ENCODE measurements around the gene SLC12A2.
A peak's percentile ranks its signal among the peaks of the same experiment; 100 is the strongest.

Gene SLC12A2

GRCh38 chr5:128199104-128199503 is 115.5 kb downstream of the SLC12A2 start:
- Histone ChIP-seq H3K79me2 (ENCODE audit: insufficient read depth, low read length) (no peaks in the 10 kb centered on the region), H3K27ac (ENCODE audit: low read length) (no peak overlapping the region), H2AFZ (ENCODE audit: low read depth, low read length) (no peak overlapping the region), H3K9ac (ENCODE audit: low read depth, low read length) (no peak overlapping the region), H3K4me3 (ENCODE audit: low read depth in 1 of 2, low read length in 2 of 2) (no peak overlapping the region), H3K36me3 (ENCODE audit: insufficient read depth, low read length) (no peaks in the 10 kb centered on the region), H3K27me3 (ENCODE audit: insufficient read depth, low read length, poor library complexity) (no peaks in the 10 kb centered on the region), H3K4me1 (ENCODE audit: insufficient read depth, low read length) (peaks cover 45% of the 10 kb centered on the region), H3K9me3 (ENCODE audit: insufficient read depth, low read length, severe bottlenecking) (no peaks in the 10 kb centered on the region), H4K20me1 (ENCODE audit: insufficient read depth, low read length) (no peaks in the 10 kb centered on the region; the same call in 1 of the 2 replicates), H3K4me2 (ENCODE audit: insufficient read depth, low read length) (no peak overlapping the region)
- TF ChIP-seq EZH2 (IDR thresholded peaks at IDR 0.05; ENCODE audit: borderline replicate concordance, low read depth, low read length, severe bottlenecking) (no peak), CTCF (IDR thresholded peaks at IDR 0.05; ENCODE audit: borderline replicate concordance, extremely low read depth, low read length, poor library complexity, severe bottlenecking) (no peak)
- DNase-seq (no peak), ATAC-seq (ENCODE audit: insufficient read depth, low read depth) (no peak)

DNA sequence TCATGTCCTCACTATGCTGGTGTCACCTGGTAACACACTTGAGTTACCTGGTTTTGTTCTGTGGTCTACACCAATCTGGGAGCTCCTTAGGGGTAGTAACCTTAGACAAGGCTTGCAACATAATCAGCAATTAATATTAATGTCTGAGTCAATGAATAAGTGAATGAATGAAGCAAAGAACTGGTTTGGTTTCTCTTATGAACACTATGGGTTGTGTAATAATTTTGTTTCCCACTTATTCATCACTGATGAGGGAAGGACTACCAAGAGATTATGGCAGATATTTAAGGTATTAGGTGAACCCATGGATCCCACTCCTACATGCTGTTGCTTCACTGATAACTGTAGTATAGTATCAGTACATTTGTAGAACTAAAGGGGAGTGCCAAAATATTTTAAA is 116.0 kb downstream of the SLC12A2 start:
- Histone ChIP-seq H3K27ac (ENCODE audit: low read length) (no peak overlapping the region), H3K36me3 (ENCODE audit: insufficient read depth, low read length) (no peaks in the 10 kb centered on the region), H3K9me3 (ENCODE audit: insufficient read depth, low read length, severe bottlenecking) (no peaks in the 10 kb centered on the region), H3K79me2 (ENCODE audit: insufficient read depth, low read length) (no peaks in the 10 kb centered on the region), H3K27me3 (ENCODE audit: insufficient read depth, low read length, poor library complexity) (no peaks in the 10 kb centered on the region), H3K4me3 (ENCODE audit: low read depth in 1 of 2, low read length in 2 of 2) (no peak overlapping the region), H3K4me1 (ENCODE audit: insufficient read depth, low read length) (peaks cover 45% of the 10 kb centered on the region), H4K20me1 (ENCODE audit: insufficient read depth, low read length) (no peaks in the 10 kb centered on the region; the same call in 1 of the 2 replicates), H2AFZ (ENCODE audit: low read depth, low read length) (no peak overlapping the region), H3K9ac (ENCODE audit: low read depth, low read length) (no peak overlapping the region), H3K4me2 (ENCODE audit: insufficient read depth, low read length) (no peak overlapping the region)
- TF ChIP-seq EZH2 (IDR thresholded peaks at IDR 0.05; ENCODE audit: borderline replicate concordance, low read depth, low read length, severe bottlenecking): no peak
- no peak for TF ChIP-seq CTCF (IDR thresholded peaks at IDR 0.05; ENCODE audit: borderline replicate concordance, extremely low read depth, low read length, poor library complexity, severe bottlenecking)
- no peak for DNase-seq
- ATAC-seq (ENCODE audit: insufficient read depth, low read depth): no peak

- Histone ChIP-seq H3K27ac (ENCODE audit: low read length) (no peak overlapping the region), H3K4me3 (ENCODE audit: low read depth in 1 of 2, low read length in 2 of 2) (peak overlapping the region in 1 of 2 experiments; percentile 39; a peak in 2 of 4 replicates), H3K9me3 (ENCODE audit: insufficient read depth, low read length, severe bottlenecking) (no peaks in the 10 kb centered on the region), H3K79me2 (ENCODE audit: insufficient read depth, low read length) (no peaks in the 10 kb centered on the region), H2AFZ (ENCODE audit: low read depth, low read length) (peak overlapping the region; percentile 55; the same call in 1 of the 2 replicates), H3K9ac (ENCODE audit: low read depth, low read length) (no peak overlapping the region), H3K4me2 (ENCODE audit: insufficient read depth, low read length) (peak overlapping the region; percentile 64), H3K36me3 (ENCODE audit: insufficient read depth, low read length) (no peaks in the 10 kb centered on the region), H3K4me1 (ENCODE audit: insufficient read depth, low read length) (peaks cover 41% of the 10 kb centered on the region), H3K27me3 (ENCODE audit: insufficient read depth, low read length, poor library complexity) (no peaks in the 10 kb centered on the region), H4K20me1 (ENCODE audit: insufficient read depth, low read length) (no peaks in the 10 kb centered on the region; the same call in 1 of the 2 replicates)
- peak; percentile 86 for ATAC-seq (ENCODE audit: insufficient read depth, low read depth)
- peak; percentile 84 for TF ChIP-seq CTCF (IDR thresholded peaks at IDR 0.05; ENCODE audit: borderline replicate concordance, extremely low read depth, low read length, poor library complexity, severe bottlenecking)
- no peak for TF ChIP-seq EZH2 (IDR thresholded peaks at IDR 0.05; ENCODE audit: borderline replicate concordance, low read depth, low read length, severe bottlenecking)
- DNase-seq: peak; percentile 85
Observed at GRCh38 chr5:128201065-128201926, 117.7 kb downstream of the SLC12A2 start.
